Central memory CD8-positive, alpha-beta T cell (primary cell): Measurements from ENCODE around the gene RAB37.
A peak's percentile ranks its signal among the peaks of the same experiment; 100 is the strongest.

Experiments used
- ATAC-seq: fragments of 150-1000 bp; cut with Tn5 transposase; replicated peaks from 2 replicates; pipeline ENCODE4 v1.10.0; 2022; ENCODE audit warnings: mild to moderate bottlenecking, moderate FRiP score, moderate number of reproducible peaks; ENCODE audit not compliant: poor library complexity, severe bottlenecking; ENCODE audit errors: extremely low read depth
- DNase-seq, 2 donors: peaks; one replicate each; pipeline ENCODE4 v3.0.0; 2021; ENCODE audit warnings: low spot score in 2 of 2
- H3K27ac Mint-ChIP-seq: one replicate; pipeline ENCODE4 v1.8.0; 2022; ENCODE audit warnings: low read depth, mild to moderate bottlenecking, moderate library complexity, mixed read lengths
- H3K27me3 Mint-ChIP-seq: one replicate; pipeline ENCODE4 v1.8.0; 2022; ENCODE audit warnings: mixed read lengths
- H3K36me3 Mint-ChIP-seq: one replicate; pipeline ENCODE4 v1.8.0; 2022; ENCODE audit warnings: mild to moderate bottlenecking, moderate library complexity, mixed read lengths; ENCODE audit not compliant: insufficient read depth
- H3K4me1 Mint-ChIP-seq: one replicate; pipeline ENCODE4 v1.8.0; 2022; ENCODE audit warnings: mixed read lengths
- H3K4me3 Mint-ChIP-seq: one replicate; pipeline ENCODE4 v1.8.0; 2022; ENCODE audit warnings: mild to moderate bottlenecking, moderate library complexity, mixed read lengths
- H3K9me3 Mint-ChIP-seq: one replicate; pipeline ENCODE4 v1.8.0; 2022; ENCODE audit warnings: mixed read lengths

Gene RAB37

DNA sequence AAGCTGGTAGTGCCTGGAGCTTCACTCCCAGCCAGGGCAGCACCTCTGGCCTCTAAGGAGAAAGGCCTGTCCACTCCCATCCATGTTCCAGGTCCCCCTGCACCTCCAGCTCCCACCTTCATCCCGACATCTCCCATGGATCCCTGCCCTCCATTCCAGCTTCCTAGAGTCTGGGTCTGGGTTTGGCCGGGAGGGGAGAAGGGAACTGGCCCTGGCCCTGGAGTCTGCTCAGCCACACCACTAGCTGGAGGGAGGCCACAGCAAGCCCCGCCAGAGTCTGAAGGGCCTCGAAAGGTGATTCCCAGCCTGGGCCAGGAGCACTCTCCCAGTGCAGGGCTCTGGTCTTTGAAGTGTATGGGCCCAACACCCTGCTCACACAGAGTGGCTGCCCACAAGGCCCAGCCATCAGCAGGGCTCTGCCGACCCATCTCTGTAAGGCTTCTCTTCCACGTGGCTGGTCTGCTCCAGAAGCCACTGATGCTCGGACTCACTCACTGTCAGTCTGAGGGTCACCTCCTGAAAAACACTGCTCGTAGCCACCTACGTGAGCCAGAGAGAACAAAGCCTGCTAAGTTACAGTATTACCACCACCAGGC is 34.4 kb downstream of the RAB37 start:
- H3K9me3 Mint-ChIP-seq, result no peaks in the 10 kb centered on the region
- H3K36me3 Mint-ChIP-seq, result peaks cover 53% of the 10 kb centered on the region
- H3K27ac Mint-ChIP-seq, result peak overlapping the region; percentile 80
- DNase-seq, result no peak
- no peak overlapping the region for H3K4me3 Mint-ChIP-seq
- H3K27me3 Mint-ChIP-seq, result no peaks in the 10 kb centered on the region
- peaks cover 51% of the 10 kb centered on the region for H3K4me1 Mint-ChIP-seq
- no peak for ATAC-seq

DNA sequence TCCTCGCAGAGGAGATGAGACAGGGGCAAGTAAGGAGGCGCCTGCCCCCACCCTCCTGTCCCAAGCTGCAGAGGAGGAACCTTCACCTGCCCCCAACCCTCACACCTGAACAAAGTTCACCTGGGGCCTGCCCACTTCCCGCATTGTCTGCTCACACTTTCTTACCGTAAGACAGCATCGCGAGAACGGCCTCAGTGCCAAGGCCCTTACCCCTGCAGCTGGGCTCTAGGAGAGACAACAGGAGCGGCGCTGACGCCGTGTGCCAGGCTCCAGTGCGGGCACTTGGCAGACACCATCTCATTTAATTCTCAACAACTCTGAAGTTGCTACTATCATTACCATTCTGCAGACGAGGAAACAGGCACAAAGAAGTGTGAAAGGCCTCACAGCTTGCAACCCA is 35.0 kb downstream of the RAB37 start:
- Mint-ChIP-seq H3K9me3 (no peaks in the 10 kb centered on the region), H3K27me3 (no peaks in the 10 kb centered on the region), H3K4me1 (peaks cover 58% of the 10 kb centered on the region), H3K36me3 (peaks cover 52% of the 10 kb centered on the region), H3K4me3 (no peak overlapping the region), H3K27ac (peak overlapping the region; percentile 53)
- ATAC-seq (no peak), DNase-seq (no peak)

DNA sequence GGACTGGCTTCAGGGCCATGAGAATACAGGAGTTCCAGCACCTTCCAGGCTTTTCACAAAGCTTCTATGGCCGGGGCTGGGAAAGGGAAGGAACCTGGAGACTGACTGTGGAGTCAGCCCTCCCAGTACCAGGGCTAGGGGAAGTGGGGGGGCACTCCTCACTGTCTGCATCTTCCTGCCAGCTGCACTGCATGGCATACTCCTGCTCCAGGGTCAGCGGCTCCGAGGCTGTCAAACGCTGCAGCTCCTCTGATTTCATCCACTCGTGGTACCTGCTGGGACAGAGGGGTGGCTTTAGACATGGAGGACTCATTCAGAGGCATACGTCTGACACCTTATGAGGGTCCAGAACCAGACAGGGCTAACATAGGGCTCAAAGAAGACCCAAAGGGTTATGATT is 36.4 kb downstream of the RAB37 start:
- Mint-ChIP-seq H3K9me3 (no peaks in the 10 kb centered on the region), H3K4me1 (peaks cover 64% of the 10 kb centered on the region), H3K36me3 (peaks cover 43% of the 10 kb centered on the region), H3K27ac (no peak overlapping the region), H3K4me3 (no peak overlapping the region), H3K27me3 (no peaks in the 10 kb centered on the region)
- ATAC-seq (no peak), DNase-seq (no peak)

DNA sequence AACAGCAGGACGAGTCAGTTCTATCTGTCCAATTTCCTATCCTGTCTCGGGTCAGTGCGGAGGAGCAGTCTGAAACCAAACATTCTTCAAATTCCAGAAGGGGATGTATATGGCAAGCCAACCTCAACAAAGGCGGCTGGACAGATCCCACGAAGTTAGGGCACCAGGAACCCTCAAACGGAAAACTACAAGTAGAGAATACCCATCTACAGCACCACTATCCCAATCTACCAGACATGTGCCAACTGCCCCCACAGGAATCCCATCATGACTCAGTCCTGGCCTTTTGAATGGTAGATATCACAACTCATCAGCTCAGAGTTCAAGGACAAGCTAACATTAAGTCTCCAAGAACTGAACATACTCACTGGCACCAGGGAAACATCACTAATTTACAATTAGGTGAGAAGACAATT is 36.8 kb downstream of the RAB37 start:
- H3K4me1 Mint-ChIP-seq, result peaks cover 61% of the 10 kb centered on the region
- no peak overlapping the region for H3K4me3 Mint-ChIP-seq
- H3K36me3 Mint-ChIP-seq, result peaks cover 39% of the 10 kb centered on the region
- no peak for ATAC-seq
- no peaks in the 10 kb centered on the region for H3K9me3 Mint-ChIP-seq
- no peak overlapping the region for H3K27ac Mint-ChIP-seq
- DNase-seq, result no peak
- no peaks in the 10 kb centered on the region for H3K27me3 Mint-ChIP-seq

DNA sequence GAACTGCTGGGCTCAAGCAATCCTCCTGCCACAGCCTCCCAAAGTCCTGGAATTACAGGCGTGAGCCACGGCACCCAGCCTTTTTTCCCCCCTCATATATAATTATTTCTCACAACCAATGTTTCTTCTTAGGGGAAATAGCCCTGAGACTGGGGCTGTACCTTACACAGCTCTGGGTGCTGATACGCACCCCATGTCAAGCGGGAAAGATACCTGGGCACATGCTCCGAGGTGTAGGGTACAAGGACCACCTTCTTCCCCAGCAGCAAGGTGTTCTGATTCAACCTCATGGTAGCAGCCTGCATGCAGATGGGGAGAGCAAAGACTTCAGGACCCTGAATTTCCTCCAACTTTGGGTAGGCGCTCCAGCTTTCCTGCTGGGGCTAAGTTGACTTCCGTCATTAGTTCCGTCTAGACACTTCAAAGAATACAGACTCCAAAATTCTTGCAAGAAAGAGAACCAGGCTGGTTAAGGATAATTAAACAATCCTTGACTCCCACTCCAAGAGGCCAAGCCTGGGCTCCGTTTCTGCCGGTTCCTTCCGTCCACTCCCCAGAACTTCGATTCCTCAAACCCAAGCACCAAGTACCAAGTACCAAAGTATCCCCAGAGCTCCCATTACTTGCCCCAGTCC is 38.5 kb downstream of the RAB37 start:
- H3K36me3 Mint-ChIP-seq, result peaks cover 31% of the 10 kb centered on the region
- no peaks in the 10 kb centered on the region for H3K9me3 Mint-ChIP-seq
- H3K4me3 Mint-ChIP-seq, result peak overlapping the region; percentile 94
- peaks cover 63% of the 10 kb centered on the region for H3K4me1 Mint-ChIP-seq
- DNase-seq, result no peak
- ATAC-seq, result no peak
- no peaks in the 10 kb centered on the region for H3K27me3 Mint-ChIP-seq
- H3K27ac Mint-ChIP-seq, result peak overlapping the region; percentile 92

DNA sequence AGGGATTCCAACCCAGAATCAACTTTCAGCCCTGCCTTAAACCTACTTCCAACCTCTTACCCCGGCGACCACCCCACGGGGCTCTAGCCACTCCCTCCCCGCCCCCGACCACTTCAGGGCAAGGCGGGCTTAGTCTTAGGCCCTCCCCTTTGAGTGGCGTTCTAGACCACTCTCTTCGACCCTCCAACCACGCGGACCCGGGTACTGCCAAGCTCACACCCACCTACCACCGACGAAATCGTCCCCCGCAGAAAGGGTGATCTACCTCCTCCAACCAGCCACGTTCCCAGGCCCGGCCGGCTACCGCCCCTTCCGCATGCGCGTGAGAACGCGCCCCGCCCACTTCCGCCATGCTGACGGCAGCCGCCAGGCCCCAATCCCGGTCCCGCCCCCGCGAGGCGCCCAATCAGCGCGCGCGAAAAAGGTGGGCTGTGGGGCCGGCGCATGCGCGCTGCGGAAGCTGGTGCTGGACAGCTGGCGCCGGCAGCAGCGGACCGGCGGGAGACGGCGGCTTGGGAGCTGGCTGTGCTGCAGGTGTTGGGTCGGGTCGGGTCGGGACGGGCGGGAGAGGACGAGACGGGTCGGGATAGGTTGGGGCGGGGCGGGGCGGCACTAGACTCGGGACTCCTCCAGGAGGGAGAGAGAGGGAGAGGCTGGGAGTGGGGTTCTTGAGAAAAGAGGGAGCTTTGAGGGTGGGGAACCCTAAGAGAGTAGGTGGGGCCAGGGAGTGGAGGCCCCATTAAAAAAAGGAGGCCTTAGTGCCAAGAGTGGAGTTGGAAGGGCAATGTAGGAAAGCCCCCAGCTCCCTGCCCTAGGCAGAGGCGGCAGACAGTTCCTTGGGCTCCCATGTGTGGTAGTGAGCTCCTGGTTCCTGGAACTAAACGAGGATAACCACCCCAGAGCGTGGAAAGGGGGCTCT is 39.2 kb downstream of the RAB37 start, which contains the start of gene NAT9:
TSS of gene NAT9 (minus strand) at position 302 of the 919 bp plus-strand sequence. CDS start 647 bp downstream, outside the sequence.
- peaks cover 64% of the 10 kb centered on the region for H3K4me1 Mint-ChIP-seq
- ATAC-seq (peak; percentile 53), DNase-seq (peak; percentile 97 to 99)
- no peaks in the 10 kb centered on the region for H3K27me3 Mint-ChIP-seq
- H3K36me3 Mint-ChIP-seq, result peaks cover 31% of the 10 kb centered on the region
- peak within 1 kb of the TSS; percentile 94 for H3K4me3 Mint-ChIP-seq
- H3K9me3 Mint-ChIP-seq, result no peaks in the 10 kb centered on the region
- H3K27ac Mint-ChIP-seq, result peak within 1 kb of the TSS; percentile 92

DNA sequence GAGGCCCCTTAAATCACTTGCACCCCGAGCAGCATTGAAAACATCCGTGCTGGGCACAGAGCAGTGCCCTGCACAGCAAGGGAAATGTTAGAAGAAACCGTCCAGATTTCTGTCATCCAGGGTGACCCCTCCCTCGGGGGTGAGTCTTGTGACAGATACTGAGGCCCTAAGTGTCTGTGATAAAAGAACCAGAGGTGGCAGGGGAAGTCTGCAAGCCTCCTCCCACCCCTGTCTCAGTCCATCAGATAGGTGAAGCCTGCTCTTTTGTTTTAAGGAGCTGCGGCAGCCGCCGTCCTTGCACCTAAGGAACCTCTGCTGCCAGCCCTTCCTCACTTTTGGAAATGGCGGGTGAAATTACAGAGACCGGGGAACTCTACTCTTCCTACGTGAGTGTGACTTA is 39.9 kb downstream of the RAB37 start:
- Mint-ChIP-seq H3K9me3 (no peaks in the 10 kb centered on the region), H3K4me3 (peak overlapping the region; percentile 94), H3K27me3 (no peaks in the 10 kb centered on the region), H3K27ac (peak overlapping the region; percentile 92), H3K36me3 (peaks cover 27% of the 10 kb centered on the region), H3K4me1 (peaks cover 68% of the 10 kb centered on the region)
- ATAC-seq (no peak), DNase-seq (no peak)

DNA sequence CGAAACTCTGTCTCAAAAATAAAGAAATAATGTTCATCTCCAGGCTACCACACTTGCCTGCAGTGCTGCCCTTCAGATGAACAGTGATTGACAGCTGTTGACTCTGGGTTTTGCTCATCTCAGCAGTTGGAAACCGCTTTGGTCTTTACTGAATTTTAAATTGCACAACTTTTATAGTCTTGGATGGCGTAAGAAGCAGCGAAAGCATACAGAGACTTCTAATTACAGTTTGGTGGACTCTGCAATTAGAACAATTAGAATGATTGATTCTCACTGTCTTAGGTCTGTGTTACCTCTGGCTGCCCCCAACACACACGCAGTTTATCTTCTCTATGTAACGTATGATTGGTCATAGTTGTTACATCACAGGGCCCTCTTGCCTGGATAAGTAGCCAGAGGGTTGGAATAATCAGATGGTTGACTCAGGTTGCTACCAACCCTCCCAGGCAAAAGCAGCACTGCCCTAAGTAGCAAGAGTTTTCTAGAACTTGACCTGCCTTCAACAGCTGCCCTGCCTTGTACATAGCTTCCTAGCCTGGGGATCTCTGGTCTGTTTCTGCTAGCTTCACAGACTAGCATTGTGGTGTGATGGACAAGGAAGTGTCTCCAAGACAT is 41.0 kb downstream of the RAB37 start:
- no peak for ATAC-seq

DNA sequence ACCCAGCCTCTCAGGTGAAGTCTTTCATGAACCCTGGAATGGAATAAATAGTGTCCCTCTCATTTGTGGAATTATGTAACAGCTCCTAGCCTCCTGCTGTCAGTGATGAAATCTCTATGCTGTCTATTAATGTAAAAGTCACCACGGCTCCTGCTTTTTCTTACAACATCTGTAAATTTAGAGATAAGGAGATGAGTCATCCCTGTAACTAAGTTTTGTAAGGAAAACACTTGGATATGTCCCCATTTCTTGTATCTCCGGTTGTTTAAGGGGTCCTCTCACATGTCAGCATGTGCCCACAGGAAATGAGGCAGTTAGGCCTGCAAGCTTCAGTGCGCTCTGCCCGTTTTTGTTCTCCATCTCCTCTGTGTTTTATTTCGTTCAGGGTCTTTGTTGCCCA is 41.9 kb downstream of the RAB37 start:
- Mint-ChIP-seq H3K4me3 (peak overlapping the region; percentile 31), H3K9me3 (no peaks in the 10 kb centered on the region), H3K36me3 (peaks cover 23% of the 10 kb centered on the region), H3K4me1 (peaks cover 65% of the 10 kb centered on the region), H3K27ac (no peak overlapping the region), H3K27me3 (no peaks in the 10 kb centered on the region)
- ATAC-seq (no peak), DNase-seq (no peak)

More for the DNA sequence above, 41.0 kb downstream of the RAB37 start:
- no peaks in the 10 kb centered on the region for H3K9me3 Mint-ChIP-seq
- DNase-seq, result no peak
- H3K36me3 Mint-ChIP-seq, result peaks cover 28% of the 10 kb centered on the region
- H3K4me3 Mint-ChIP-seq, result peak overlapping the region; percentile 27
- peaks cover 65% of the 10 kb centered on the region for H3K4me1 Mint-ChIP-seq
- H3K27ac Mint-ChIP-seq, result no peak overlapping the region
- no peaks in the 10 kb centered on the region for H3K27me3 Mint-ChIP-seq

DNA sequence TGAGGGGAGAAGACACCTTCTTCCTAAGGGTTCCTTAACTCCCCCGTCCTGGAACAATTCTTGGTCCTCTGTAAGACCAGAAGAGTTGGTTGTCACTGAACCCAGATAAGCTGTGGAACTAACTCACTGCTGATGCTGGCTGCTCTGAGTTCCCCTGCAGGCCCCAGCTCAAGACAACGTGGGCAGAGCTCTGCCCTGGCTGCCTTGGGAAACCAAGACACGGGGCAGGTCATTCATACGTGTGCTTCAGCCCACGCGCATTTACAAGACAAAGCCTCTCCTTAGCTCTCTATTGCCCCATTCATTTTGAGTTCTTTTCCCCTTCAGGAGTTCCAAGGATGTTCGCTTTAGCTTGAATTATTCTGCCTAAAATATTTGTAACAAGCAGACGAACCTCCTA is 42.4 kb downstream of the RAB37 start:
- ATAC-seq, result no peak
- H3K4me3 Mint-ChIP-seq, result peak overlapping the region; percentile 64
- peaks cover 71% of the 10 kb centered on the region for H3K4me1 Mint-ChIP-seq
- H3K27me3 Mint-ChIP-seq, result no peaks in the 10 kb centered on the region
- H3K27ac Mint-ChIP-seq, result peak overlapping the region; percentile 73
- peaks cover 23% of the 10 kb centered on the region for H3K36me3 Mint-ChIP-seq
- no peak for DNase-seq
- H3K9me3 Mint-ChIP-seq, result no peaks in the 10 kb centered on the region

DNA sequence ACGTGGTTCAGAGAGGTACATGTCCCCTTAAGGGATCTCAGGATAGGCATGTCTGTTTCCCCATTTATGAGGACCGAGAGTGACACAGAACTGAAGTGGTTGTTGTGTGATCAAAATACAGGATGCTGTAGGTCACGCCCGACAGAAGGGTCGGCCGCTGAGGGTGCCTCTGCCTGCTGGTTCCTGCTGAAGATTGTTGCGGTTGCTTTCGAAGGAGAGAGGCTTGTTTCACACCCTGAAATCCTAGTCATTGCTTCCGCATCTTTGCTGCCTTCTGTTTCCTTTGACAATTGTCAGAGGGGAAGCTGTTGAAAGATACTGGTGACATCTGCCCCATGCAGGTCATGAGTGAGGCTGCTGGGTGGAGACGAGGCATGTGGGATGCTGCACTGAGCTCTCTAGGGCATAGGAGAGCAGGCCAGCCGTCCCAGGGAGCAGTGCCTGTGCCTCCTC is 42.9 kb downstream of the RAB37 start:
- H3K9me3 Mint-ChIP-seq, result no peaks in the 10 kb centered on the region
- H3K4me3 Mint-ChIP-seq, result peak overlapping the region; percentile 64
- peak; percentile 41 to 71 for DNase-seq
- peaks cover 75% of the 10 kb centered on the region for H3K4me1 Mint-ChIP-seq
- peak; percentile 77 for ATAC-seq
- no peaks in the 10 kb centered on the region for H3K27me3 Mint-ChIP-seq
- H3K27ac Mint-ChIP-seq, result peak overlapping the region; percentile 73
- H3K36me3 Mint-ChIP-seq, result peaks cover 23% of the 10 kb centered on the region
